HuH-7.5 (cell line): ENCODE measurements around the gene CCNI2.
"Not testable (repeated sequence)": the region's sequence is repeated elsewhere in the genome, so short reads cannot be mapped to it uniquely, and the experiment has no call there.

Source experiments
- DNase-seq: peaks from one replicate; pipeline ENCODE4 v3.0.0; 2011; ENCODE audit warnings: low spot score

Gene CCNI2

GRCh38 chr5:132781029-132781428, 33.8 kb downstream of the CCNI2 start:
- no peak for DNase-seq

GRCh38 chr5:132782101-132782500, 34.9 kb downstream of the CCNI2 start:
- no peak for DNase-seq

GRCh38 chr5:132785365-132785764, 38.1 kb downstream of the CCNI2 start:
- no peak for DNase-seq

- no peak for DNase-seq
Measured at GRCh38 chr5:132785864-132786263, 38.6 kb downstream of the CCNI2 start.

GRCh38 chr5:132787076-132787475, 39.9 kb downstream of the CCNI2 start:
- no peak for DNase-seq

- no peak for DNase-seq
Measured at GRCh38 chr5:132788508-132788907, 41.3 kb downstream of the CCNI2 start.

- no peak for DNase-seq
Measured at GRCh38 chr5:132788990-132789886, 42.0 kb downstream of the CCNI2 start.

- DNase-seq: no peak
Measured at GRCh38 chr5:132790201-132790865, 43.1 kb downstream of the CCNI2 start.

GRCh38 chr5:132791026-132791425, 43.8 kb downstream of the CCNI2 start:
- DNase-seq: no peak

GRCh38 chr5:132797651-132798050, 50.4 kb downstream of the CCNI2 start:
- DNase-seq: no peak

- DNase-seq: no peak
Measured at GRCh38 chr5:132799392-132799791, 52.2 kb downstream of the CCNI2 start.

GRCh38 chr5:132800545-132800944, 53.3 kb downstream of the CCNI2 start:
- no peak for DNase-seq

- DNase-seq: no peak
Measured at GRCh38 chr5:132802044-132802684, 54.9 kb downstream of the CCNI2 start.

GRCh38 chr5:132802685-132803066, 55.5 kb downstream of the CCNI2 start:
- DNase-seq: not testable (repeated sequence)
